T-helper 17 cell (primary cell): ENCODE measurements around the gene KLF7. TPM values are rescaled to one million over a fixed set of nuclear protein-coding genes. Genes with fewer than 3 reads are reported as not detected.

ENCODE experiments used
- ATAC-seq: fragments of 150-1000 bp; cut with Tn5 transposase; 2 replicates; pipeline ENCODE4 v1.10.0; 2021; ENCODE audit warnings: mild to moderate bottlenecking, moderate library complexity
- DNase-seq, 3 donors: peaks; one replicate each; pipeline versions ENCODE4 v3.0.0 to v3.0.0-alpha.2; 2020 to 2021
- H3K9me3 ChIP-seq: one replicate; pipeline ENCODE4 v1.7.0; 2013; ENCODE audit warnings: low read length, mild to moderate bottlenecking; ENCODE audit not compliant: control insufficient read depth, poor library complexity, severe bottlenecking
- H3K27ac Mint-ChIP-seq: one replicate; pipeline ENCODE4 v1.8.0; 2022; ENCODE audit warnings: mild to moderate bottlenecking, moderate library complexity, mixed read lengths
- H3K27me3 Mint-ChIP-seq: one replicate; pipeline ENCODE4 v1.8.0; 2022; ENCODE audit warnings: mixed read lengths
- H3K36me3 Mint-ChIP-seq: one replicate; pipeline ENCODE4 v1.8.0; 2022; ENCODE audit warnings: low read depth, mixed read lengths
- H3K4me1 Mint-ChIP-seq: one replicate; pipeline ENCODE4 v1.8.0; 2022; ENCODE audit warnings: mild to moderate bottlenecking, mixed read lengths
- H3K4me3 Mint-ChIP-seq: one replicate; pipeline ENCODE4 v1.8.0; 2022; ENCODE audit warnings: mild to moderate bottlenecking, moderate library complexity, mixed read lengths
- total RNA-seq, 4 donors: library from RNA in 2 of 4; stranded (reverse) in 2 of 4; gene quantifications; one replicate each; pipeline ENCODE4 v1.2.3 and lab custom pipeline; 2022 to 2026

The KLF7 gene
- total RNA-seq, 2 donors from 2014 or later, result 38.1 to 53.3 TPM

DNA sequence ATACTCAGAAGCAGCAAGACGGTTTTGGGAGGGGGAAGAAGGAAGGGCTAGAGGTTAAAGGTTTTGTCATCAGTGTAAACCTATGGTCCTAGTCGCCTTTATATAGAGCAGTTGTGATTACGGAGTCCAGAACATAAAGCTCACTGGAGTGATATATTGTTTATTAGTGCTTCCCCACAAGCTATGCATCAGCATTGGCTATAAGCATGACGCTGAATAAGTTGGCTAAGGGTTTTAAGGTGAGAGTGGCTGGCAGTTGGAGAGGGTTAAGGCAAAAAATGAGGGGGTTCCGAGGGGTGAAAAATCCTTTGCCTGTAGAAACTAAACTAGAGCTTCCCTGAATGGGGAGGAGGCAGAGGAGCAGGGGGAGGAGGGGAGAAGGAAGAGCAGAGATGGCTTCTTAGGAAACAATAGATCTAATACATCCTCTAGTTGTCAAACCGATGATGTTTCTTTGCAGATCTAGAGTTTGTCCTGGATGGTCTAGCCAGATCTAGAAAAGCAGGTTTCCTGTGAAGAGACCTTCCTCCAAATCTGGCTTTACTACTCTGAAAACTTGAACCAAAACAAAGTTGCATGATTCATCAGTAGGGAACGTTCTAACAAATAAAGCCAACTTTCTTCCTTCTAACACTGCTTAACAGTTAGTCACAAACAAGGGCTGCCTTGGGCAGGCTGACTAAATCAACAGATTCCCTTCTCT, 2.5 kb downstream of the KLF7 start:
- no peak for ATAC-seq
- Mint-ChIP-seq H3K36me3 (peaks cover 4% of the 10 kb centered on the region), H3K27ac (peak overlapping the region; percentile 98), H3K4me3 (peak overlapping the region; percentile 90), H3K4me1 (peaks cover 52% of the 10 kb centered on the region), H3K27me3 (peaks cover 5% of the 10 kb centered on the region)
- no peaks in the 10 kb centered on the region for H3K9me3 ChIP-seq
- DNase-seq, result no peak

DNA sequence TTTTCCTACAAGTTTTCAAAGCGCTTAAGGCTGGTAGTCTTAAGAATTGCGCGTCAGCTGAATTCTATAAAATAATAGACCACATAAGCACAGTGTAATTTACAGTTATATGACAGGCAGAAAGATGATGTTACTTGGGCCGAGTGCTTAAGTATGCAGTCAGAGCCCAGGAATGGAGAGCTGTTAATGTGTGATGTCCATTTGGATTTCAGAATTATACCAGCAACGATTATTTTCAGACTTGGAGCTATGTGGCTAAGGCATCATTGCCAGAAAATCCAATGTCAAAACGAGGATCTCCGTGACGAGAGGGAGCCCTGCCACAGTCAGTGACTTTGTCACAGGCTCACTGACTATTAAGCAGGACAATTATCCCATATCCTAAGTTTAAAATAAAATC, 3.4 kb downstream of the KLF7 start:
- DNase-seq (no peak), ATAC-seq (no peak)
- no peaks in the 10 kb centered on the region for H3K9me3 ChIP-seq
- Mint-ChIP-seq H3K4me1 (peaks cover 52% of the 10 kb centered on the region), H3K36me3 (peaks cover 4% of the 10 kb centered on the region), H3K27me3 (peaks cover 5% of the 10 kb centered on the region), H3K4me3 (no peak overlapping the region), H3K27ac (peak overlapping the region; percentile 98)

DNA sequence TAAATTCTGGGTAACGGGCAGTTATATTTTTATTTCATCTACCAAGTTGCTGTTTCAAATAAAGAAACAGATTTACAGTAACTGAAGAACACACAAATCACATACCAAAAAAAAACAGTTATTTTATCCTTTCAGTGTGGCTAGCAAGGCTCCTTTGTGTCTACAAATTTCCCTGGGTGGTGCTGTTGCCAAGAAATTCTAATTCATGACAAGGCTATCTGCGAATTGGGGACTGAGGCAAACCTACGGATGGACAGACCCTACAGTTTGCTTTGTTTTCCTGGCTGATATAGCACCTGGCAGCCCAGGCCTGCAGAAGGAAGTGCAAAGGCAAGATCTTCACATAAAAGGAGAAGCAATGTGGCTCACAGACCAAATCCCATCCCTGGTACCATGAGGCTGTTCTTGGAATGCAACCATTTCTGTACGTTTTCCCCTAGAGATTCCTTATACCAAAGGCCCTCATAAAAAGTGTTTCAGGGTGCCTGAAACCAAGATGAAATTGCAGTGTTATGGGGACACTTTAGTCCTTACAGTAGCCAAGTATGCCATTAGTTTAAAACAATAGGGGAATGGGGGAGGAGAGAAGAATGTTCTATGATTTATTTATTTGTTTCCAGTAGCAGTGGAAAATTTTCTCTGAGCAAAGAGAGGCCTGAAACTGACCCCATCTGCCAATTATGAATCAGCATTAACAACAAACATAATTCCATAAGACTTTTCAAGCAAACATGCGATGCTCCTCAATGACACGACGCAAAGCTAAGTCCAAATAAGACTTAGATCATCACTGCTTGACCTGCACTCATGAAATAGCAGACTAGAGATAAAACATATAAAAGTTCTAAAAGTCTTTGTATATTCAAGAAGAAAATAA, 4.3 kb downstream of the KLF7 start:
- no peak overlapping the region for H3K27ac Mint-ChIP-seq
- H3K4me3 Mint-ChIP-seq, result no peak overlapping the region
- H3K36me3 Mint-ChIP-seq, result peaks cover 4% of the 10 kb centered on the region
- no peak for ATAC-seq
- peaks cover 55% of the 10 kb centered on the region for H3K4me1 Mint-ChIP-seq
- H3K9me3 ChIP-seq, result no peaks in the 10 kb centered on the region
- peaks cover 5% of the 10 kb centered on the region for H3K27me3 Mint-ChIP-seq
- no peak for DNase-seq

DNA sequence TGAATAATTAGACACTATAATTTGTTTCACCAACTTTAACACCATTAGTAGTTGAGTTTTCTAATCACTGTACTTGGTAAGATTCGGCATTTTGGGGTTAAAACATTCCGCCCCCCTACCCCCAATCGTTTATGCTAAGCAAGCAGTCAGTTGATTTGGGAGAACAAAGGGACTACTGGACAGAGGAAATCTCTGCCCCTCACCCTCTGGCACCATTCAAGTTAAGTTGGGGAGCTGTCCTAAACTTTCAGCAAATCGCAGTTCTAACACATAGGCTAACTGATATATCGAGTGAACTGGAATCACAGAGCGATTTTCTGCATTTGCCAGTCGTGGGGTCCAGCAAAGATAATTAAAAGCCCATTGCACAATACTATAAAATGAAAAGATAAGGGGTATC, 5.6 kb downstream of the KLF7 start:
- peaks cover 4% of the 10 kb centered on the region for H3K36me3 Mint-ChIP-seq
- peaks cover 60% of the 10 kb centered on the region for H3K4me1 Mint-ChIP-seq
- no peaks in the 10 kb centered on the region for H3K9me3 ChIP-seq
- H3K27ac Mint-ChIP-seq, result no peak overlapping the region
- DNase-seq (no peak), ATAC-seq (no peak)
- no peak overlapping the region for H3K4me3 Mint-ChIP-seq
- H3K27me3 Mint-ChIP-seq, result no peaks in the 10 kb centered on the region

- DNase-seq, result no peak
- Mint-ChIP-seq H3K27me3 (no peaks in the 10 kb centered on the region), H3K4me1 (peaks cover 65% of the 10 kb centered on the region), H3K4me3 (no peak overlapping the region), H3K36me3 (peaks cover 4% of the 10 kb centered on the region), H3K27ac (no peak overlapping the region)
- no peak for ATAC-seq
- H3K9me3 ChIP-seq, result no peaks in the 10 kb centered on the region
These were observed 6.7 kb downstream of the KLF7 start for GRCh38 chr2:207159002-207159401.

GRCh38 chr2:207157731-207158130, 8.0 kb downstream of the KLF7 start:
- no peak overlapping the region for H3K4me3 Mint-ChIP-seq
- no peaks in the 10 kb centered on the region for H3K9me3 ChIP-seq
- no peaks in the 10 kb centered on the region for H3K27me3 Mint-ChIP-seq
- peaks cover 2% of the 10 kb centered on the region for H3K36me3 Mint-ChIP-seq
- H3K27ac Mint-ChIP-seq, result no peak overlapping the region
- no peak for ATAC-seq
- no peak for DNase-seq
- peaks cover 63% of the 10 kb centered on the region for H3K4me1 Mint-ChIP-seq

GRCh38 chr2:207157162-207157481, 8.6 kb downstream of the KLF7 start:
- H3K27ac Mint-ChIP-seq, result peak overlapping the region; percentile 37
- H3K9me3 ChIP-seq, result no peaks in the 10 kb centered on the region
- peaks cover 2% of the 10 kb centered on the region for H3K36me3 Mint-ChIP-seq
- H3K4me3 Mint-ChIP-seq, result no peak overlapping the region
- ATAC-seq (no peak), DNase-seq (no peak)
- peaks cover 67% of the 10 kb centered on the region for H3K4me1 Mint-ChIP-seq
- no peaks in the 10 kb centered on the region for H3K27me3 Mint-ChIP-seq

DNA sequence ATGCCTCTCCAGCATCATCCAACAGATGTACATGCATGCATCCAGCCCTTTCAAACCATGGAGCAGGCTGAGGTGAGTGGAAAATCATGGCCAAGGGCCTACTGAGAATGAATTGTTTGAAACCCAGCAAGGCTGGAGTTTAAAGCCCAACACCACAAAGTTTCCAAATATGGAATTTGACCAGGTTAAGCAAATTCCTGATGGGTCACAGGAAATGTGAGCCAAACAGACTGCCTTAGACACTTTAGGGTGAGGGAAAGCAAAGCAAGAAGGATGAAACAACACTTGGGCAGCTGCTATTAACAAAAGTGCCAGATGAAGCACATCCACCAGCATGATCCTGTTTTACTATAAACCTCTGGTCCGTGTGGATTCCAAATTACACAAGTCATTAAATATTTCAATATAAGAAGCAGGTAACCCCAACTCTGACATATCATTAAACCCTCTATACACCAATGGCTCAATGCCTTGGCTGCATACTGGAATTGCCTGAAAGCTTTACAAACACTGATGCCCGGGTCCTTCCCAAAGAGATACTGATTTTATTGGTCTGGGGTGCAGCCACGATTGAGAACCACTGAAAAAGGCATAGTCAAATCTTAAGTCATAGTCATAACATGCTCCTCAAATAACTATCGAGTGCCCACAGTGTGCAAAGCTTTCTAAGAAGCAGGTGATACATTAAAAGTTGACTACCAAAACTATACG, 9.1 kb downstream of the KLF7 start:
- no peak for DNase-seq
- no peaks in the 10 kb centered on the region for H3K9me3 ChIP-seq
- no peak overlapping the region for H3K4me3 Mint-ChIP-seq
- no peaks in the 10 kb centered on the region for H3K27me3 Mint-ChIP-seq
- peaks cover 69% of the 10 kb centered on the region for H3K4me1 Mint-ChIP-seq
- H3K36me3 Mint-ChIP-seq, result peaks cover 2% of the 10 kb centered on the region
- peak overlapping the region; percentile 37 for H3K27ac Mint-ChIP-seq
- peak; percentile 29 for ATAC-seq

DNA sequence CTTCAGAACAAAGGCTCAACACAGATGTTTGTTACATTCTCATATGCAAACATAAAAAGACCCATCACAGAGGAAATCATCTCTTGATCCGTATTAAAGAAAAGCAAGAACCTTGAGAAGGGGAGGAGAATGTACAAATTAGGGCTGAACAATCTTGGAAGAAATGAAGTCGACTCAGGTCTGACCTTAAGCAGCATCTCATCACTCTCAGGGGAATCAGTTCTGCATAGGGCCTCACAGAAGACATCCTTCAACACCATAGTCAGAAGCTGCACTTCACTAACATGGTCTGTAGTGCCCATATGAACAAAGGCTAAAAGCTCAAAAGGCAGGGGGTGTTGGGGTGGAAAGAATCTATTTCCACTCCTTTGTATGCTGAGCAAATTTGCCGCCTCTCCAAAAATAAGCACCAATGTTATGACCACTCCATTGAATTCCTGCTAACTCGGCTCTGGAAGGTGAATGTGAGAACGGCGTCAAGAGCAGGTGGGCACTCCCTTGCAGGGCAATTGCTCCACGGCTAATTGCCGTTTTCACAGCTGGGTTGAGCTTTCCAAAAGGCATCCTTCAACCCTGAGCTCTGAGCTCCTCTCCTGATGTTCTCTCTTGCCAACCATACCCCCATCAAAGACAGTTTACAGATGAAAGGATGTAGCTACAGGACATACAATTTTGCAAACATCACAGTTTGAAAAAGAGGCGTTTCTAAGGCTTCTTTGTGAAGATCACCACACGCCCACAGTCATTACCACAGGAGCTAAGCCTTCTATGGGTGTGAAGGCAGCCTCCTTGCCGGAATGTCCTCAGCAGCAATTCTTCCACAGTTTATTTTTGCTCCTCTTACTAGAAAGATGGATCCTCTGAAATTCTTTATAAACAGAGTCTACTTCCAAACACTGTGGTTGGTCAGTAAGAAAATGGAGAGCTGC, 10.0 kb downstream of the KLF7 start:
- ATAC-seq (peak; percentile 83), DNase-seq (no peak)
- H3K4me1 Mint-ChIP-seq, result peaks cover 63% of the 10 kb centered on the region
- H3K4me3 Mint-ChIP-seq, result peak overlapping the region; percentile 62
- H3K9me3 ChIP-seq, result no peaks in the 10 kb centered on the region
- H3K27me3 Mint-ChIP-seq, result no peaks in the 10 kb centered on the region
- peaks cover 2% of the 10 kb centered on the region for H3K36me3 Mint-ChIP-seq
- peak overlapping the region; percentile 37 for H3K27ac Mint-ChIP-seq

GRCh38 chr2:207154556-207155510, 10.9 kb downstream of the KLF7 start:
- DNase-seq (no peak), ATAC-seq (no peak)
- Mint-ChIP-seq H3K27me3 (no peaks in the 10 kb centered on the region), H3K27ac (peak overlapping the region; percentile 62), H3K36me3 (peaks cover 2% of the 10 kb centered on the region), H3K4me3 (peak overlapping the region; percentile 13), H3K4me1 (peaks cover 65% of the 10 kb centered on the region)
- H3K9me3 ChIP-seq, result no peaks in the 10 kb centered on the region

GRCh38 chr2:207153266-207153975, 12.3 kb downstream of the KLF7 start:
- no peak for DNase-seq
- Mint-ChIP-seq H3K27ac (peak overlapping the region; percentile 62), H3K36me3 (peaks cover 2% of the 10 kb centered on the region), H3K4me3 (no peak overlapping the region), H3K4me1 (peaks cover 66% of the 10 kb centered on the region), H3K27me3 (no peaks in the 10 kb centered on the region)
- H3K9me3 ChIP-seq, result no peaks in the 10 kb centered on the region
- no peak for ATAC-seq
